ENCODE measurements around the gene PLEKHM3.

GRCh38 chr2:207895274-207895860 is 130.0 kb downstream of the PLEKHM3 start:
- TF ChIP-seq CTCF (IDR thresholded peaks at IDR 0.05; ENCODE audit: low read depth, low read length) (no peak), POLR2A (IDR thresholded peaks at IDR 0.05; ENCODE audit: extremely low read depth, insufficient read length) (no peak), MYC (IDR thresholded peaks at IDR 0.05; ENCODE audit: low read depth, low read length) (no peak), MAX (IDR thresholded peaks at IDR 0.05; ENCODE audit: low read depth, low read length) (no peak)
